COLO668 (cell line): Measurements from ENCODE around the gene SH3BP5.
A peak's percentile ranks its signal among the peaks of the same experiment; 100 is the strongest.

ENCODE experiments used
- DNase-seq: peaks from one replicate; lab custom pipeline; 2025; ENCODE audit not compliant: unreplicated experiment; lab: John Stamatoyannopoulos, UW

The SH3BP5 gene

DNA sequence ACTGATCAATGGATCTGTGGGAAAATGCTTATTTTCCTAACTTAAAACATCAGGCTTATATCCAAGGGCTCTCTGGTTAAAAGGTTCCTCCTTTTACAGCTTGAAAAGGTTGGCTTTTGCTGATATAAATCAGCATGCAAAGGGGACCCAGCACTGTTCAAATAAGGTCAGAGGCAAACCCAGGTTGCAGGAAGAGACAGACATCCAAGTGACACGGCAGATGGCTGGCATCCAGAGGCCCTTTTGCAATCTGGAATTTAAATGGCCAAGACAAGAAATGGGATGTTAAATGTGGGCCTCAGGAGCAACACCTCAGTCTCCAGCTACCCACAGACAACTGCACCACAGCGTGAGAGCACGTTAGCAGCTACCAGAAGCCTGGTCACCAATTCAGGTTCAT lies 6.3 kb downstream of the SH3BP5 start:
- DNase-seq, result no peak

DNA sequence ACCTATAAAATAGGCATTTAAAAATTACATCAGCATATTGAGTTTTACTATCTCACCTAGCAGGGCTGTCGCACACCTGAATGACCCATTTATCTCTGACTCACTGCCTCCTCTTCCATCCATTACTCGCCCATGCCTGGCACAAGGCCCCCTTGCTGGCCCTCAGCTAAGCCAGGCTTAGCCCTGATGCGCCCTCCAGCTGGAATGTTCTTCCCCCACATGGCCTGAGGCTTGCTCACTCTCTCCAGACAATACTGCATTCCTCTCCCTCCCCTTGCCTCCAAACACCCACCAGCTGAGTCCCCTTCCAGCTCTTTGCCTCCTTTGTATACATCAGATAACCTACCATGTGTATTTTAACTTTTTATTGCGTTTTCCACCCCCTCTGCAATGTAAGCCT lies 7.2 kb downstream of the SH3BP5 start:
- peak; percentile 6 for DNase-seq

DNA sequence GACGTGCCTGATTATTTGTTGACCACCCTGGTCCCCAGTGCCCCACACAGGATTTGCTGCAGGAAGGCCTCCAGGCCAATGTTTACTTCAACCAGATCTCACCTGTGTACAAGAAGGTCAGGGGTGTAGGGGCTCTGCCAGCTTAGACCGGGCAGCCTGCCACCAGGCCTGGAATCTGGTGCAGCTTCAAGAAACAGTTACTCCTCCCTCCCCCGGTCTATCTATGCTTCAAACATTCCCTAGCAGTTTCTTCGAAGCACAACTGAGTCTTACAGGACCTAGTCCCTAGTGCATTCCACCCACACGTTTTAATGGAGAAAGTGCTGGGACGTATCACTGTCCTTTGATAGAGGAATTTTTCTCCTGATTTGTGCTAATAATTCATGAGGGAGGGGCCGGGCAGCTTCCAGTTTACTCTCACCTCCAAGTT lies 8.0 kb downstream of the SH3BP5 start:
- DNase-seq, result no peak

DNA sequence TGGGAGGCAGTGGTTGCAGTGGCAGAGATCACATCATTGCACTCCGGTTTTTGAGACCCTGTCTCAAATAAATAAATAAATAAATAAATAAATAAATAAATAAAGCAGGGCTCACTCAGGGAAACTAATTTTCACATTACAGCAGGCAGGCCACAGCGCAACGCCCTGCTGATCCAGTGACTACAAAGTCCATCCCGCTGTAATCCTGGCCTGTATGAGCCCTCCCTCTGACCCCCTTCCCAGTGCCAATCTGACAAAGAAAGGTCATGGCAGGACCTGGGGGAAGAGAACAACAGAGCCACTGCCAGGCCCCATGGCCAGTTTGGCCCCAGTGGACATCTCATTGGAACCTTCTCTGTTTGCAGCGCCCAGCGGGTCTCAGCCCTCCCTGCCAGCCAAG lies 9.3 kb downstream of the SH3BP5 start:
- no peak for DNase-seq

DNA sequence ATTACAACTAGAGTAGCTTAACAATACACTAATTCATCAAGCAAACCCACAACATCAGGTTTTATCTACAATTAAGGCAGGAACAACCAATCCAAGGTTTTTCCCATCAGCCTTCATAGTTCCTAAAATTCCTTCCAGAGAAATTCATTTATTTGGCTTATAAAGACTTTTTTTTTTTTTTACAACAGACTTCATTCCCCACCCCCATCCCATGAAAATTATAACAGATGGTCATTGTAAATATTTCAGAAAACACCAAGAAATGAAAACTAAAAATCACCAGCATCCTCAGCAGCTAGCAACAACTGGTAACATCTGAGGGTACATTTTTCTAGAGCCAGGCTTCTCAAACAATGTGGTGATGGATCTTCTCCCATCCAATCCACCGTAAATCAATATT lies 11.0 kb downstream of the SH3BP5 start:
- no peak for DNase-seq

DNA sequence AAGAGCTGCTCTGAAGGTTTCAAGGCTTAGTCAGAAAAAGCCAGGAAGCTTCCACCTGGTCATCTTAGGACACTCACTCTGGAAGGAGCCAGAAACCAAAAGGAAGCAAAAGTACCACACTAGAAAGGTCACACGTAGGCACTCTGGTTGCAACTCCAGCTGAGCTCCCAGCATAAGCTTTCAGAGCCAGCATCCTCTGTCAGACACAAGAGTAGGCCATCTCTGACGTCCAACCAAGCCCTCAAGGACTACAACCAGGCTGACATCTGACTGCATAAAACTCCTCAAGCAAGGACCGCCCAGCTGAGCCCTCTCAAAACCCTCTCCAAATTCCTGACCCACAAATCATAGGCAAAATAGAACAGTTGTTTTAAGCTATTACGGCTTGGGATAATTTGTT lies 12.8 kb downstream of the SH3BP5 start:
- DNase-seq, result no peak

DNA sequence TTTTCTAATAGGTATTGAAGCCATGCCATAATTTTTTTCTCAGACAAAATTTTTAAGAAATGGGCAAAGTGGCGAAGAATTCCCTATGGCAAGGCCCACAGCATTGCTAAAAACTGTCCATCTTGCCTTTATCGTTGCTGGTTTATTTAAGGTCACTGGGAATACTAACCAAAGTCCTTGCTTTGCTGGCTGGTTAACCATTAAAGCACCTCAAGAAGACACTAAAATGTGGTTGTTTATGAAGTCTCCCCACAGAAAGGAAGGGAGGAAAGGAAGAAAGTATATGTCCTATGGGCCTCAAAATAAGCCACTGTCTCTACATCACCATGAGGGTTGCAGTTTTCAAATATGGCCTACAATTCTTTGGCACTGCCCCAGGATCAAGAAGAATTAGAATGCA lies 13.2 kb downstream of the SH3BP5 start:
- no peak for DNase-seq

DNA sequence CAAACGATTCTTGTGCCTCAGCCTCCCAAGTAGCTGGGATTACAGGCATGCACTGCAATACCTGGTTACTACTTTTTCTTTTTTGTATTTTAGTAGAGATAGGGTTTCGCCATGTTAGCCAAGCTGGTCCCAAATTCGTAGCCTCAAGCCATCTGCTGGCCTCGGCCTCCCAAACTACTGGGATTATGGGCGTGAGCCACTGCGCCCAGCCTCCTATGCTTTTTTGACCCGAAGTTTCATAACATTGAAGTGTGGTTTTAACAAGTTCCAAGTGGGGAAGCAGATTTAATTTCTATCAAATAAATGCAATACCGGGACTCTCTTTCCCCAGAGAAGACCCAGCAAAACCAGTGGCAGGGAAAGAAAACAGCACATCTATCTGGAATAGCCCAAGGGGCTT lies 13.7 kb downstream of the SH3BP5 start:
- no peak for DNase-seq

DNA sequence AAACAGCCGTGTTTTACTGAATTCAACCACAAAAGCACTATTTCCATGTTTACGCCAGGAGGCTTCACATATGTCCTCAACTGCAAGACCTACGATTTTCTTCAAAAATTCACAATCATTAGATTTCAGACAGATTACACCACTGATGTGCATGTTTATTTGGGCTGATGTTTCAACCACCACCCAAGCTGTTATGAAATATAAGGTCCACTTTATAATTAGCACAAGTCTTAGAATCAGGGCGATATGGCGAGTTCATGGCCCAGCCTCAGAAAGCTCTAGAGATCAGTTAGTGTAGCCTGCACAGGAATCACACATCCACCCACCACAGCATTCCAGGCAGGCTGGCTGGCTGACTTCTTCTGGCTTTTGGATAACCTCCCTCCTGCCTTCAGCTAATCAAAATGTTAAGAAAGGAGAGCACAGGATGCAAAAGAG lies 15.4 kb downstream of the SH3BP5 start:
- no peak for DNase-seq

DNA sequence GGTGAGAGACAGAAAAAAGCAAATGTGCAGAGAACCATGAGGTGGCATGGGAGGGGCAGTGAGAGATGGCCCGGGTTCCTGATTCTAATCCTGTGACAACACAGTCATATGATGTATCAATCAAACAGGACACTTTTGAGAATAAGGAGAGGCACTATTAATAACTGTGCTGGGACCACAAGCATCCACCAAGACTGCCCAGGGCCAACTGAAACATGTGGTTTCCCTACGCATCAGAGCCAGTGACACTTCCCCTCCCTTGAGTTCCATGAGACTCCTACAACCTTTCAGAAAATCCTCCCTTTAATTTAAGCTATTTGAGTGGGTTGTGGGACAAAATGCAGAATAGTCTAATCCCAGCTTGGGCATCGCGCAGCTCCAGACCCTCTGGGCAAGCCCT lies 17.4 kb downstream of the SH3BP5 start:
- no peak for DNase-seq

DNA sequence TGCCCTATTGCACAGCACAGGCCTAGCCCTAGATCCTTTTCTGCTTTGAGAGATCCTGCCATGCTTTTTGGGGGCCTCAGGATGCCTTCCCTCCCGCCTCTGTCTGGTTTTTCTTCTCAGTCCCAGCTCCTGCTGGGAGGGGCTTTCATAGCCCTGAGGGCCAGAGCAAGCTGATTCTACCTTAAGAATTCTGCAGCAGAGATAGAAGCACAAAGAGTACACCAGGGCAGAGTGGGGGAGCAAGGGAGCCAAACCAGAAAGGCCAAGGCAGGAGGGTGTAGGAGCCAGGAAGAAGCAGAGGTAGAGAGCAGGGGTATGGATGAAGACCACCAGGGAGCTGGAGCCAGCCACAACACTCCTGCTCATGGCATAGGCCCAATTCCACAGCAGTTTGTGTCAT lies 18.1 kb downstream of the SH3BP5 start:
- DNase-seq, result no peak

DNA sequence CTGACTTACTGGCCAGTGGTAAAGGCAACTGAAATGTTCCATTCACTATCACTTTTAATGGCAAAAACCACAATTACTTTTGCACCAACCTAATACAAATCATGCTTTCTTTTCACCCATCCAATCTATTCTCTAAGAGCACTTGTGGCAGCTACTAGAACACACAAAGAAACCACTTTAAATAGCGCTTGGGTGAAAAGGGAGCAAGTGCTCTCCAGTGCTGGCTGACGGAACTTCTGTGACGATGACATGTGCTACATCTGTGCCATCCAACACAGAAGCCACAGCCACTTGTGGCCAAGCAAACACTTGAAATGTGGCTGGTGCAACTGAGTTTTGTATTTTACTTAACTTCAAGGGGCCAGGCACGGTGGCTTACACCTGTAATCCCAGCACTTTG lies 18.9 kb downstream of the SH3BP5 start:
- DNase-seq, result peak; percentile 9

DNA sequence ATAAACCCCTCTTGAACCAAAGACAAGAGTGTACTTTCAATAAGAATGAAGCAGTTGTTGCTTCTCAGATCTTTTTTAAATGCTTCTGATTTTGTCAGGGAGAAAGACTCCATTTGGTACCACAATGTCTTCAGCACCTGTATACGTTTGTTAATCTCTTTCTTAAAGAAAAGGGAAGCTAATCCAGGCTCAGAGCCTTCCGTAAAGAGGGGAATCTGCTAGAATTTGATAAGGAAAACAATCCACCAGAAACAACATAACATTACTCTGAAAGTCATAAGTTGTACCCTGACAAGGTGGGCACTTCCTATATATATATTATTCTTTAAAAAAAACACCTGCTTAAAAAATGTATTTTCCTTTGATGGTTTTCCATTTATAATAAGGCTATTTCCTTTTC lies 19.8 kb downstream of the SH3BP5 start:
- DNase-seq, result no peak

DNA sequence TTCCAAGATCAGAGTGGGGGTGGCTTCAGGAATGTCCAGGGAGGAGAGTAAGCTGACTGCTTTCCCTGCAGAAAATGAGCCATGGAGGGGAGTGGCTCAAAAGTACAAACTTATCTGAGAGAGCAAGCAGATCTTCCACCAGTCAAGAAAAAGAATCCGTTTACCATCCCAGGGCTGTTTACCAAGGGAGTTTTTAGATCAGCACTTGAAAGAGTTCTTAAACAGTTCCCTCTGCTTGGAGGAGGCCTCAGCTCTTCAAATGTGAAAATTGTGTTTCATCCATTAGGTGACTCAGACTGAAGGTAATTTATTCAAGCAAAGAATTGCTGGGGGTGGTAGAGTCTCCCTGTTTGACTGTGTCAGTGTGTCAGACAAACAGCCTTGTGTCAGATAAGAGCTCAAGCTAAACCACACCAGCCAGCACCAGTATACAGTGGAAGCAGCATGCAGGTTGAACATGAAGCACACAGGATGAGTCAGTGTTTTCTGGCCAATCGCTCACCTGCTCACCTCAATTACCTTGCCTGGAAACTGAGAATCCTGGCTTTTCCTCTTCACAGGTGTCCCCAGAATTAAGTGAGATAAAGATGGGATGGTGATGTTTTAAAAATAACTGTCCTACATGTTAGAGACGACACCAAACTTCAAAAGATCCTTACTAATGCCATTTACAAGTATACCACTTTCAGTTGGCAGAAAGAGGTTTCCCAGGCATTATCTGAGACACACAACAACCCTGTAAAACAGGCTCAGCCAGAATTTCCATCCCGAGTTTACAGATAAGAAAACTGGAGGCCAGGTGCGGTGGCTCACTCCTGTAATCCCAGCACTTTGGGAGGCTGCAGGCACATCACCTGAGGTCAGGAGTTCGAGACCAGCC lies 21.7 kb downstream of the SH3BP5 start:
- peak; percentile 58 for DNase-seq

DNA sequence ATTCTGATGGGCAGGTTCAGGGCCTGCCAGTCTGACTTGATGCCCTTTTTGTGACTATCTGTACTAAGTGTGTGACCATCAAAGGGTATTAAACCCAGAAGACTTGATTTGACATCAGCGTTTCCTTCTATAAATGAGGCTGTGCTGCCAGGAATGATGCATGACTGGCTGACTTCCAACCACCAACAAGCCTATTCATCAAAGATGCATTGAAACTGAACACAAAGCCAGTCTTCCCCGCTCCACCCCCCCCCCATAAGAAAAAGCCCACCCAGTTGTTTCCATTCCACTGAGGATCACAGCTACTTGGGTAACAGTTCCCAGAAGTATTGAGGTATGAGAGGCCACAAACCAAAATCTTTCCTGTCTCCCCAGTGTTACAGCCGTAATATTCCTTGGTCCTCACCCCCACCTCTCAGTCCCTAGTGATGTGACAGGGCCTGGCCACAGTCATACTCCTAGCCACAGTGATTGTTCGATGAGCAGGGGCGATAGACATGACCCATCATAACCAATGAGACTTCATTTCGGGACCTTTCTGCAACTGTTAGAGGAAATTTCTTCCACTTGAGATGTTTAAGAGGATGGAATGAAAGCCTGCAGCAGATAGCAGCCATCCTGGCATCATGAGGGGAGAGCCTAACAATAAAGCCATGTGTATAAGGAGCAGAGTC lies 22.6 kb downstream of the SH3BP5 start:
- DNase-seq, result no peak

DNA sequence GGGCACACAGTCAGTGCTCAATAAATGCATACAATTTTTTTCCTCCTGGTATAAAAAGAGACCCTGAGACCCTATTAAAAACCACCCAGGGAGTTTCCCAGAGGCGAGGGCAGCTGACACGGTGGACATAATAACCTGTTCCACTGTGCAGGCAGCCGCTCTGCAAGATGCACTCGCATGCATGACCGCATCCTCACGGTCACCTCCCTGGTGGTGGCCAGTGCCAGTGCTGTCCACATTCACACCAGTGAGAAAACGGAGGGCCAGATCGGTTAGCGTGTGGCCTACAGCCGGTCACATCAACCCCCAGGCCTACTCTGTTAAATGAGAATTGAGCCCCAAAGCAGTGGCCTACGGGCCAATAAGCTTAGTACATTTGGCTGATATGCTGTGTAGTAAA lies 24.8 kb downstream of the SH3BP5 start:
- no peak for DNase-seq

DNA sequence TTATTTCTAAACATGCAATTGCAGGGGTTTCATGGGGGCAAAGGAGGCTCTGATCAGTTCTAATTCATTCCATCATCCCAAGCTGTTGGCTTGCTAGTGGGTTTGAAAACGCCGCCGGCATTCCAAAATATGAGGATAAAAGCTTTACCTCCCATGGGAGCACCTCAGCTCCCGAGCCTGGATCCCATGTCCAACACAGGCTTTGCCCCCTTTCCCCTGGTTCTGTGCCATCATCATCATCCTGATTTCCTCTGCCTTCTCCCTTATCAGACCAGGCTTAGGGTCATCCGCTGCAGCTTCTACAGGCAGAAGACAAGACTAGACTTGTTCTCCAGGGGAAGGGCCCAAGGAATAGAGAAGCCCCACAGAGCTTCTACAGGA lies 25.4 kb downstream of the SH3BP5 start:
- no peak for DNase-seq

DNA sequence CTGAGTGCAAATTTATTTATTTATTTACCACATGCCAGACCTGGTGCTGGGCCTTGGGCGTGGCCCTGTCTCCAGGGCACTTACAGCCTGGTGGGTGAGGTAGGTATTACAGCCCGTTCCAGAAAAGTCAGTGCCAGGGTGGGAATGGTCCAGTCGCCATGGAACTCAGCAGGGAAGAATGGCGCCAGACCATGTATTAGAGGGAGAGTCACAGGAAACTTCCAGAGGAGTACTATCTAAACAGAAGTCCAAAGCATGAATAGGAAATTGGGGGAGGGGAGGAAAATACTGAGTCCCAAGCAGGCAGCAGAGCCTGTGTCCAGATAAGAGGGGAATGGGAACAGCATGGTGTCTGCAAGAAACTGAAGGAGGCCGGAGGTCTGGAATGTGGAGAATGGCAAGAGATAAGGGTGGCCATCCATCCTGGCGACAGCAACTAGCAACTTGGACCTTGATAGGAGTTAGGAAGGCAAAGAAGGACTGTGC lies 27.0 kb downstream of the SH3BP5 start:
- peak; percentile 7 for DNase-seq

DNA sequence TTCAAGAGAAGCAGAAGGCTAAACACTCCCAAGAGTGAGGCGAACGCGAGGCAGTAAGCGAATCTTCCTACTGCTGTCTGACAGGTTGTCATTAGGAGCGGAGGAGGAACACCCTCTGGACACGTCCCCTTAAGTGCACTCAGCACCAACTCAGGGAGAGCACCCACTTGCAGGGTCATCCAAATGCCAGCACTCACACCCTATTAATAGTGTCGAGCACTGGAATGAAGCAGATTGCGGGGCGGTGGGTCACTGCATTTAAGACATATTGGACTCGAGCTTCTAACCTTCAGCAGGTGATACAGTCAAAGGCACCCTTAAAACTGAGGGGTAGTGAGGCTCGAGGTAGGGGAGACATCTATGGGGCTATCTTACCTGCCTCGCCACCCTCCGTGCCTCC lies 28.7 kb downstream of the SH3BP5 start:
- no peak for DNase-seq

DNA sequence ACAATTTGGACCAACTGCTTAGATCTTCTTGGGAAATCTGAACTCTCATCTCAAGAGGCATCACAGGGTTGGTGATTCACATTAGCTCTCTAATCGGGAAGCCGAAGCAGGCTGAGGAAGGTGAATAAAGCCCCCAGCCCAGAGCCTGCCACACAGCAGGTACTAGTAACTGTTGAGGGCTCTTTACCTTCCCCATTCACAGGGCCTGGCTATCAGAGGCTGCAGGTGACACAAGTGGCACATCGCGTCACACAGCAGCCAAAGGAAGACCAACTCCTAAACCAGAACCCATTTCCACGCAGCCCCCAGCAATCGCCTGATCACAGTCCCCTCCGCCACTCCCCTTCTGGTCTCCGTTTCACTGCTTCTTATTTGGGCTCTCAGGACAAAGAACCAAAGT lies 29.2 kb downstream of the SH3BP5 start:
- DNase-seq, result no peak

DNA sequence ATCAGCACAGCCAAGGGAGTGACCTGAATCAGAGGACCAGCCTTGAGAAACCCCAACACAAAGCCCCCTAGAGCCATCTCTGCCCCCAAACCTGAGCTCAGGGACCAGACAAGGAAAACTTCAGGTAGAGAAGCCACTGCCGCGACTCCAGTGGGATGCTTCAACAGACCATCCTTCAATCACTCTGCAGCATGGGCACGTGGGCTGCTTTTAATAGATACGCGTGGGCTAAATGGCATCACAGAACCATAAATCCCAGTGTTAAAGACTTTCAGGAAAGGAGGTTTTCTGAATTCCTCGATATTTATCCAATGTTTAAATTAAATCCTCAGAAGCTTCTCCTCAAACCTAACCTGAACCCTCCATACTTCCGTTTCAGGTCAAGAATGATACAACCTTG lies 30.6 kb downstream of the SH3BP5 start:
- no peak for DNase-seq

DNA sequence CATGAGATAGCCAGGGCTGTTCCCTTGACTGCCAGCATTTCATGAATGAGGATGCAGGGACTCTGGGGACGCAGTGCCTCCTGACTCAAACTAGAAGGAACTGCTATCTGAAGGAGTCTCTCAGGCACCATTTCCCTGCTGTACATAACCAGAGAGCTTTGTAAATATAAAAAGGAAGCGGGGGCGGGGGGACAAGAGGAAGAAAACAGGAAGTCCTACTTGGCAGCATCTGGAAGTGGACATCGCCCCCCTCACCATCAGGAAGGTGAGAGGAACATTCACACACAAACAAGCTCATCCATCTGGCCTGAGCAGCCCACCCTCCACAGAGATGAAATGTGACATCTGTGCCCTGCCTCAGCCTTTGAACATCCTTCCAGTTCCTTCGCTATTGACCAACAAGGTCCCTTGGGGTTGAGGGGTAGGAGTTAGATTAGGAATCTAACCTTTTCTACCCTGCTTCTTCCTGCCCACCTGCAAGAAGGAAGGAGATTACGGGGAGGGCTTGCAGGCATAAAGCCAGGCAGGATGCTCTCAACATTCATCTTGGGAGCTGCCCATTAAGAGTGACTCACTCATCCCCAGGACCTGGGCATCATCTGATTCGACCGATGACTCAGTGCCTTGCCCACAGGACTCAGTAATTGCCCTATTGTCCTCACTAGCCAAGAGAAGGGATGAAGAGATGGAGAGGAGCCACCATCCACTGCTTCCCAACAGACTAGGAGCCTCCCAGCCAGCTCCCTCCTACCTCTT lies 31.9 kb downstream of the SH3BP5 start:
- peak; percentile 3 for DNase-seq
